Smooth muscle cell of trachea (primary cell): ENCODE results near the gene FGFBP1. TPM values are rescaled to one million over a fixed set of nuclear protein-coding genes. Genes with fewer than 3 reads are reported as not detected.

Source experiments
- total RNA-seq: library from RNA; depleted of rRNA; stranded (reverse); fragments of >200 nt; gene quantifications from 2 replicates; pipeline ENCODE4 v1.2.1, GENCODE V29; 2014

FGFBP1 gene
- not detected in 2 replicates for total RNA-seq

DNA sequence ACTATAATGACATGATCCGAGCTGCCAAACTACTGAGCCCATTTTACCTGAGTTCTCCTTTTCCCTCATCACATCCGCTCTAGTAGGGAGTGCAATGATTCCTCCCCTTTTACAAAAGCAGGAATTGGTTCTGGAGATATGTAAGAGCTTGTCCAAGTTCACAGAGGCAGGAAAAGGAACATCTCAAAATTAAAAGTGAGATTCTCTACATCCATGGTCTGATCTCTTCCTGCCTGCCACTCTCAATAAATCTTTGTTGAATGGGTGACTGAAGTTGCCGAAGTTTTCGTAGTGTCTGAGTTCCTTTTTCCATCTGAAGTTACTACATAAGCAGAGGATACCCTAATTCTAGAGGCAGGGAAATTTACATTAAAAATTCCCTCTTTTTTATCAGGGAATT, at the start of gene FGFBP1:
FGFBP1 (minus strand) TSS at position 101 of the 400 bp plus-strand sequence. CDS start 2,108 bp downstream, outside the sequence.

DNA sequence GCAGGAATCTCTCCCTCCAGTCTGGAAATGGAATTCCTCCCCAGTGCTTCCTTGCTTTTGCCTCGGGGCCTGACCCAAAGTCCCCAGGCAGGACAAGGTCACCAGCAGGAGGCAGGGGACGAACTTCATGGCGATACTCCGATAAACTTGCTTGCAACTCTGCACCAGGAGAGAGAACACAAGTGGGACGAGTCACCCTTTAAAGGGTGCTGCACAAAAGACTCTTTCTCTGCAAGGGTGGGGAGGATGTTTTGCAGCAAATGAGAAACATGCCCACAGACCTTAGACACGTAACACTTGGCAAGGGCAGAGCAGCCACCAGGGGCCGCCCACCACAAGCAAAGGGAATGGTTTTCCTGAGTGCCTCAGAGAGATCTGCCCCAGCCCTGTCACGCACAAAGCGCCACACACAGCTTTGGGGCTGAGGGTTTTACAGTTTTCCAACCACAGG, 24.5 kb upstream of the FGFBP1 start, which contains the start of gene FGFBP2:
FGFBP2 (minus strand) TSS at position 175 of the 451 bp plus-strand sequence; CDS start at position 129, 46 bp downstream.

Other genes with a start within 250 kb of the FGFBP1 start
- 6.6 and 13.8 TPM in 2 replicates for gene BST1, start 235.7 kb downstream of the FGFBP1 start, total RNA-seq
- gene CD38, start 160.4 kb downstream of the FGFBP1 start, total RNA-seq = 0.33 TPM in 1 of 2 replicates, not detected in the other
- gene FGFBP2, start 24.4 kb upstream of the FGFBP1 start, total RNA-seq = not detected in 2 replicates
- not detected in 2 replicates for gene PROM1, start 145.3 kb upstream of the FGFBP1 start, total RNA-seq